ENCODE data around the gene KRT4.
"Not testable (repeated sequence)": the region's sequence is repeated elsewhere in the genome, so short reads cannot be mapped to it uniquely, and the experiment has no call there.

KRT4 gene

GRCh38 chr12:52763991-52764390, 49.9 kb downstream of the KRT4 start:
- DNase-seq (ENCODE audit: low spot score): no peak
- TF ChIP-seq, protein P1, sequence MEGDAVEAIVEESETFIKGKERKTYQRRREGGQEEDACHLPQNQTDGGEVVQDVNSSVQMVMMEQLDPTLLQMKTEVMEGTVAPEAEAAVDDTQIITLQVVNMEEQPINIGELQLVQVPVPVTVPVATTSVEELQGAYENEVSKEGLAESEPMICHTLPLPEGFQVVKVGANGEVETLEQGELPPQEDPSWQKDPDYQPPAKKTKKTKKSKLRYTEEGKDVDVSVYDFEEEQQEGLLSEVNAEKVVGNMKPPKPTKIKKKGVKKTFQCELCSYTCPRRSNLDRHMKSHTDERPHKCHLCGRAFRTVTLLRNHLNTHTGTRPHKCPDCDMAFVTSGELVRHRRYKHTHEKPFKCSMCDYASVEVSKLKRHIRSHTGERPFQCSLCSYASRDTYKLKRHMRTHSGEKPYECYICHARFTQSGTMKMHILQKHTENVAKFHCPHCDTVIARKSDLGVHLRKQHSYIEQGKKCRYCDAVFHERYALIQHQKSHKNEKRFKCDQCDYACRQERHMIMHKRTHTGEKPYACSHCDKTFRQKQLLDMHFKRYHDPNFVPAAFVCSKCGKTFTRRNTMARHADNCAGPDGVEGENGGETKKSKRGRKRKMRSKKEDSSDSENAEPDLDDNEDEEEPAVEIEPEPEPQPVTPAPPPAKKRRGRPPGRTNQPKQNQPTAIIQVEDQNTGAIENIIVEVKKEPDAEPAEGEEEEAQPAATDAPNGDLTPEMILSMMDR (IDR thresholded peaks at IDR 0.05; ENCODE audit: borderline replicate concordance, control extremely low read depth, extremely low read depth, insufficient read depth, missing control alignments): no peak
- in situ Hi-C loops (cut with MboI; ENCODE audit: low sequenced_read_pairs, unreplicated experiment): no loop called here

DNA sequence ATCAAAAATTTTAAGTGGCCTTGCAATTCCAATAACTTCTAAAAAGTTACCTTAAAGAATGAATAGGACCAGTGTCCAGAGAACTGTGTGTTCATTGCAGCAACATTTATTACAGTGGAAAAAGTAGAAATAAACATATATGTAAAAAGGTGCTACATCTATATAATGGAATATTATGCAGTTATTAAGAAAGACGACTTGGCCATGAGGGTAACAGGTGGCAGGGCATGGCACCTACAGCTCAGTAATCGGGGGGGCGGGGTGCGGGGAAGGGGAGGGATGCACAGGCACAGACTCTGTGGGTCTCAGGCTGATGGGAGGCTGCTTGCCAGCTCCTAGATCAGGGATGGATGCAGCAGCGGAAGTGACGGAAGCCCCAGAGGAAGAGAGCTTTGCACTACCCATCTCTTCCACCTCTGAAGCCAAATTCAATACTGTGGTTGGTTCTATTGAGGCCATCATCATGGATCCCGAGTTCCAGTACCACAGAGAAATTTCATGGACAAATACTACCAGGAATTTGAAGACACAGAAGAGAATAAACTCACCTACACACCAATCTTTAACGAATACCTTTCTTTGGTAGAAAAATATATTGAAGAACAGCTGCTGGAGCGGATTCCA, 50.8 kb downstream of the KRT4 start:
- in situ Hi-C loops (cut with MboI; ENCODE audit: low sequenced_read_pairs, unreplicated experiment): no loop called here
- no peak for DNase-seq (ENCODE audit: low spot score)
- TF ChIP-seq, protein P1 (IDR thresholded peaks at IDR 0.05; ENCODE audit: borderline replicate concordance, control extremely low read depth, extremely low read depth, insufficient read depth, missing control alignments): no peak

DNA sequence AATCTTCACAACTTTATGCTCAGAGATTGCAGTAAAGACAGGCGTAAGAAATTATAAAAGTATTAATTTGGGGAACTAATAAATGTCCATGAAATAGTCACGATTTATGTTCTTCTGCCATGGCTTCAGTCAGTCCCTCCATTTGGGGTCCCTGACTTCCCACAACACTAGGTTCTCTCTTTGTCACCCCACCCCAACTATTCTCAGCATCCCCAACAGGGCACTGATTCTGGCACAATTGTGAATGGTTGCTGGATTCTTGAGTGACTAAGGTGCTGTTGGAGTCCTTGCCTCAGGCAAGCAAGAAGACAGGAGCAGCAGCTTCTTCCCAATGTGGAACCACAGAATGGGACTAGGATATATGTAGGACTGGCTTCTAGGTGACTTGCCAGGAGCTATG, 52.1 kb downstream of the KRT4 start:
- in situ Hi-C loops (cut with MboI; ENCODE audit: low sequenced_read_pairs, unreplicated experiment): no loop called here
- no peak for DNase-seq (ENCODE audit: low spot score)
- TF ChIP-seq, protein P1 (IDR thresholded peaks at IDR 0.05; ENCODE audit: borderline replicate concordance, control extremely low read depth, extremely low read depth, insufficient read depth, missing control alignments): no peak

DNA sequence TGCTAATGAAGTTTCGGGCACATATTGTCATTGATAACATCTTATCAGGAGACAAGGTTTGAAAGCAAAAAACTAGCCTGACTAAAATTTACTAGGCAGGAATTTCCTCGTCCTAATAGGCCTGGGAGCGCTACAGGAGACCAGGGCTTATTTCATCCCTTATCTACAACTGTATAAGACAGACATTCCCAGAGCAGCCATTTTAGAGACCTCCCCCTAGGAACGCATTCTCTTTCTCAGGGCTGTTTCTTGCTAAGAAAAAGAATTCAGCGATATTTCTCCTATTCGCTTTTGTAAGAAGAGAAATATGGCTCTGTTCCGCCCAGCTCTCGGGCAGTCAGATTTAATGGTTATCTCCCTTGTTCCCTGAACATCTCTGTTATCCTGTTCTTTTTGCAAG, 52.7 kb downstream of the KRT4 start:
- DNase-seq (ENCODE audit: low spot score); in situ Hi-C loops (cut with MboI; ENCODE audit: low sequenced_read_pairs, unreplicated experiment): not testable (repeated sequence)

GRCh38 chr12:52760623-52761022, 53.3 kb downstream of the KRT4 start:
- in situ Hi-C loops (cut with MboI; ENCODE audit: low sequenced_read_pairs, unreplicated experiment): no loop called here
- TF ChIP-seq, protein P1 (IDR thresholded peaks at IDR 0.05; ENCODE audit: borderline replicate concordance, control extremely low read depth, extremely low read depth, insufficient read depth, missing control alignments): no peak
- no peak for DNase-seq (ENCODE audit: low spot score)

DNA sequence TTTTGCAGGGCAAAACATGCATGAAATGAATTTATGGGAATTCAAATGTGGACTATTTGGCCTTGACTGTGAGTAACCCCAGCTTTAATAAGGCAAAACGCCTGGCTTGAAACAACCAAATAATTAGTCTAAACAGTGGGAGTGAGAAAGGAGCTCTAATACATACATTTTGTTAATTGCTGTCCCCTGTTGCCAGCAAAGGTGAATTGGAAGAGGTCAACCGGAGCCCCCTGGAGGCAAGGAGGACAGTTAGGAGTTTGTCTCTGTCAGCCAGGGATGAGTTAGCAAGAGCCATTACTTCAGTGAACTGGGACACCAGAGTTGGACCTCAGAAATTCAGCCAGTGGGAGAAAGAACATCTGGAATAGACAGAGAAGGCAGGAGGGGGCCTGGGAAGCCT, 54.2 kb downstream of the KRT4 start:
- no peak for DNase-seq (ENCODE audit: low spot score)
- TF ChIP-seq, protein P1 (IDR thresholded peaks at IDR 0.05; ENCODE audit: borderline replicate concordance, control extremely low read depth, extremely low read depth, insufficient read depth, missing control alignments): no peak
- in situ Hi-C loops (cut with MboI; ENCODE audit: low sequenced_read_pairs, unreplicated experiment): no loop called here

DNA sequence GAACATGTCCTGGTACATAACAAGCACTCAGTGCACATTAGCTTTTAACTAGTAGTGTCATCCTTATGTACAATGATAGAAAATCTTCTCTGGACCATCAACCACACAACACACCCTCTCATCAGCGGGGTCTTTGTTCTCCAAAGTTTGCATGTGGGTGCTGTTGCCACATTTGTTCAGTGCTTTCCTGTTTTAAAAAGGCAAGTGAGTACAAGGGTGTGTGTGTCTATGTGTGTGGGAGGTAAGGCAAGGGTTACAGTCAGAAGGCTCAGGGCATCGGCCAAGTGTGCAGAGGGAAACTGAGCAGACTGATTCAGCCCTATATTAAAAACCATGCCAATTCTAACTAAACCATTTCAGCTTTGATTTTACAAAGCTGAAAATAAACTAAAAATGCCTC, 54.7 kb downstream of the KRT4 start:
- TF ChIP-seq, protein P1 (IDR thresholded peaks at IDR 0.05; ENCODE audit: borderline replicate concordance, control extremely low read depth, extremely low read depth, insufficient read depth, missing control alignments): no peak
- no peak for DNase-seq (ENCODE audit: low spot score)
- in situ Hi-C loops (cut with MboI; ENCODE audit: low sequenced_read_pairs, unreplicated experiment): no loop called here

All from GM13976 (cell line).